ENCODE results near the gene RASA3. TPM values are rescaled to one million over a fixed set of nuclear protein-coding genes. Genes with fewer than 3 reads are reported as not detected.

Gene RASA3
- total RNA-seq, 1 donor from 2014 or later, result 2.9 TPM

DNA sequence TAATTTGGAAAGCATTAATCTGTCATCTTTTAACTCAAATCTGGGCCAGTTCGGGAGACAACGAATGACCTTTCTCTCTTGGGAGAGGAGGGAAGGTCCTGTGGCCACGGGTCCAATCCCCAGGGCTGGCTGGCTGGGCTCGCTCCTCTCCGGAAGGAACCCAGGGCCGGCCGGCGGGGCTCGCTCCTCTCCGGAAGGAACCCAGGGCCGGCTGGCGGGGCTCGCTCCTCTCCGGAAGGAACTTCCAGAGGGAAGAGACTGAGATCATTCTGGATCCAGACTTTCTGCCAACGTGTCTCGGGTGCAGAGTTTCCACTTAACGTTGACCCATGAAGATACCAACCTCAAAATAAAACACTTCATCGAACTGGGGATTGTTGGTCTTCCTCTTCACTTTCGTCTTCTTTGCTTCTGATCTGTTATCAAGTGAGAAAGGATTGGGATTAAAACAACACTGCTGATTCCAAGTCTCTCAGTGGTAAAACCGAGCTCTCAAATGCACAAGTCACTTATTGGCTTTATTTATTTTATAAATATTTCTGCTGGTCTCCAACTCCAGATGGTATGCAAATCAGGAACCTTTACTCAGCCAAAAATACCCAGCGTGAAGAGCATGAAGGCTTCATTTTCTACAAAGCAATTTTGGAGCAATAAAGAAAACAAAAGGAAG, 105.2 kb downstream of the RASA3 start:
- H3K9me3 Mint-ChIP-seq, result no peaks in the 10 kb centered on the region
- peaks cover 21% of the 10 kb centered on the region for H3K36me3 Mint-ChIP-seq
- peaks cover 35% of the 10 kb centered on the region for H3K4me1 Mint-ChIP-seq
- Histone ChIP-seq H3F3A (ENCODE audit: low read depth) (no peaks in the 10 kb centered on the region), H3K79me2 (ENCODE audit: low read depth) (no peaks in the 10 kb centered on the region), H3K27me3 (no peaks in the 10 kb centered on the region), H3K36me3 (no peaks in the 10 kb centered on the region), H3K27ac (no peak overlapping the region), H3K9me3 (ENCODE audit: low read depth) (no peaks in the 10 kb centered on the region), H3K4me1 (peaks cover 13% of the 10 kb centered on the region), H2AFZ (replicated peaks) (no peak overlapping the region), H4K20me1 (ENCODE audit: low read depth) (no peaks in the 10 kb centered on the region), H3K4me3 (no peak overlapping the region), H3K9ac (no peak overlapping the region), H3K4me2 (no peak overlapping the region)
- no peak overlapping the region for H3K4me3 Mint-ChIP-seq
- peak overlapping the region; percentile 55 for H3K27ac Mint-ChIP-seq
- DNase-seq (ENCODE audit: low spot score), result no peak
- TF ChIP-seq, protein P1, sequence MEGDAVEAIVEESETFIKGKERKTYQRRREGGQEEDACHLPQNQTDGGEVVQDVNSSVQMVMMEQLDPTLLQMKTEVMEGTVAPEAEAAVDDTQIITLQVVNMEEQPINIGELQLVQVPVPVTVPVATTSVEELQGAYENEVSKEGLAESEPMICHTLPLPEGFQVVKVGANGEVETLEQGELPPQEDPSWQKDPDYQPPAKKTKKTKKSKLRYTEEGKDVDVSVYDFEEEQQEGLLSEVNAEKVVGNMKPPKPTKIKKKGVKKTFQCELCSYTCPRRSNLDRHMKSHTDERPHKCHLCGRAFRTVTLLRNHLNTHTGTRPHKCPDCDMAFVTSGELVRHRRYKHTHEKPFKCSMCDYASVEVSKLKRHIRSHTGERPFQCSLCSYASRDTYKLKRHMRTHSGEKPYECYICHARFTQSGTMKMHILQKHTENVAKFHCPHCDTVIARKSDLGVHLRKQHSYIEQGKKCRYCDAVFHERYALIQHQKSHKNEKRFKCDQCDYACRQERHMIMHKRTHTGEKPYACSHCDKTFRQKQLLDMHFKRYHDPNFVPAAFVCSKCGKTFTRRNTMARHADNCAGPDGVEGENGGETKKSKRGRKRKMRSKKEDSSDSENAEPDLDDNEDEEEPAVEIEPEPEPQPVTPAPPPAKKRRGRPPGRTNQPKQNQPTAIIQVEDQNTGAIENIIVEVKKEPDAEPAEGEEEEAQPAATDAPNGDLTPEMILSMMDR (IDR thresholded peaks at IDR 0.05), result no peak
- TF ChIP-seq EZH2 (IDR thresholded peaks at IDR 0.05) (no peak), EZH2phosphoT487 (IDR thresholded peaks at IDR 0.05) (no peak)
- no peaks in the 10 kb centered on the region for H3K27me3 Mint-ChIP-seq (ENCODE audit: insufficient read depth, low read depth)

DNA sequence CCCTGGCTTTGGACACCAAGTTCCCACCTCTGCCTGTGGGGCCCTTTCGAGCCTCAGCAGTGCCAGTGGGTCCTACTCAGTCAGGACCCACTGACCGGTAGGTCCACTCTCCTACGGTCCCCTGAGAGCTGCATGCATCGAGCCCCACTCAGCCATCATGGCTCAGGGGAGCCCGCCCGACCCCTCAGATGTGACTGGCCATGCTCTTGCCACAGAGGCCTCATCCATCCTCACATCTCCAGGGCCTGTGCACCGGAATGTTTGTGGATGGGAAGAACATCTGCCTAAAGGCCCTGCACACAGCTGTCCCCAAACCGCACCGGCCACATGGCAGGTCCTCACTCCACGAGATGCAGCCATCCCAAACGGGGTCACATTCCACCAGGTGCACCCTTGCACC, 105.9 kb downstream of the RASA3 start:
- peaks cover 13% of the 10 kb centered on the region for H3K4me1 ChIP-seq
- TF ChIP-seq EZH2 (IDR thresholded peaks at IDR 0.05) (no peak), EZH2phosphoT487 (IDR thresholded peaks at IDR 0.05) (no peak)
- TF ChIP-seq, protein P1 (IDR thresholded peaks at IDR 0.05), result no peak
- Mint-ChIP-seq H3K27me3 (ENCODE audit: insufficient read depth, low read depth) (no peaks in the 10 kb centered on the region), H3K36me3 (peaks cover 21% of the 10 kb centered on the region), H3K4me3 (no peak overlapping the region), H3K4me1 (peaks cover 30% of the 10 kb centered on the region), H3K9me3 (no peaks in the 10 kb centered on the region), H3K27ac (peak overlapping the region; percentile 55)
- no peak overlapping the region for H3K9ac ChIP-seq
- H4K20me1 ChIP-seq (ENCODE audit: low read depth), result no peaks in the 10 kb centered on the region
- DNase-seq (ENCODE audit: low spot score), result no peak
- no peak overlapping the region for H3K4me2 ChIP-seq
- H3K4me3 ChIP-seq, result no peak overlapping the region
- H3K36me3 ChIP-seq, result no peaks in the 10 kb centered on the region
- H3K27me3 ChIP-seq, result no peaks in the 10 kb centered on the region
- H3K9me3 ChIP-seq (ENCODE audit: low read depth), result no peaks in the 10 kb centered on the region
- H3F3A ChIP-seq (ENCODE audit: low read depth), result no peaks in the 10 kb centered on the region
- no peak overlapping the region for H3K27ac ChIP-seq
- H2AFZ ChIP-seq (replicated peaks), result no peak overlapping the region
- no peaks in the 10 kb centered on the region for H3K79me2 ChIP-seq (ENCODE audit: low read depth)

DNA sequence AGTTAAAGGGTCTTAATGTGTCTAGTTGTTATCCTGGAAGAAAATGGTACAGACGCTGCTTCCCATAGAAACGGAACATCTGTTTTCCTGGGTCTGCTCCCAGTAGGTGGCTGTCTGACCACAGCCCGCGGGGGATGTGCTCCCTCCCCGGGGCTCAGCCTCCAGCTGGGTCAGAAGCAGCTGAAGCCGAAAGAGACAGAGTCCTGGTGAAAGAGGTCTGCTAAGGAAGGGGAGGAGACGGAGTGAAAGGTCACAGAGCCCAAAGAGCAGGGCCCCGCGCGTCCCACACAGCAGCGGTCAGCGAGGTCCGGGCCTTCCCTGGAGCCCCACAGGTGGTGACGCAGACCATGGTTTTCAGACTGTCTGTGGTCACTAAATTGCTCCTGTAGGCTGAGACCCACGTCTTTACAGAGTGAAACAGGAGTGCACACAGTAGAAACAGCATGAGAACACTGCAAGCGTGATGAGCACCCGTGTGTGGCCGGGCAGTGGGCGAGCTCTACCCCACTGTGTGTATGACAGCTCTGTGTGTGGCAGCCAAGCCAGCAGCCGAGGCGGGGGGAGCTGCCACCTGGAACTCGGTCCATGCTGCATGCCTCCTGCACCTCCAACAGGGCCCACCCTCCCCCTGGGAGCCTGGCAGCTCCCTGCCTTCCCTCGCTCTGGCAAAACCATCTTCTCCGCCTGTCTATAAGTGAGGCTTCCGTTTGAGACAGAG, 106.5 kb downstream of the RASA3 start:
- H3K27ac Mint-ChIP-seq, result peak overlapping the region; percentile 78
- Histone ChIP-seq H3K4me2 (peak overlapping the region; percentile 1), H3K9ac (no peak overlapping the region), H3K79me2 (ENCODE audit: low read depth) (no peaks in the 10 kb centered on the region), H4K20me1 (ENCODE audit: low read depth) (no peaks in the 10 kb centered on the region), H3K27me3 (no peaks in the 10 kb centered on the region), H3K27ac (no peak overlapping the region), H3K4me3 (no peak overlapping the region), H3F3A (ENCODE audit: low read depth) (no peaks in the 10 kb centered on the region), H3K4me1 (peaks cover 13% of the 10 kb centered on the region), H3K9me3 (ENCODE audit: low read depth) (no peaks in the 10 kb centered on the region), H3K36me3 (no peaks in the 10 kb centered on the region), H2AFZ (replicated peaks) (no peak overlapping the region)
- no peaks in the 10 kb centered on the region for H3K9me3 Mint-ChIP-seq
- DNase-seq (ENCODE audit: low spot score), result peak; percentile 38
- H3K4me3 Mint-ChIP-seq, result no peak overlapping the region
- no peaks in the 10 kb centered on the region for H3K27me3 Mint-ChIP-seq (ENCODE audit: insufficient read depth, low read depth)
- peaks cover 28% of the 10 kb centered on the region for H3K4me1 Mint-ChIP-seq
- TF ChIP-seq, protein P1 (IDR thresholded peaks at IDR 0.05), result no peak
- TF ChIP-seq EZH2 (IDR thresholded peaks at IDR 0.05) (no peak), EZH2phosphoT487 (IDR thresholded peaks at IDR 0.05) (no peak)
- peaks cover 15% of the 10 kb centered on the region for H3K36me3 Mint-ChIP-seq

Measured in neural progenitor cell (in vitro differentiated cells).